GM12873 (cell line): ENCODE results near the gene ZMYM2.

ENCODE experiments used
- TF ChIP-seq, protein P1 (sequence below): IDR thresholded peaks from 2 replicates; pipeline ENCODE4 v1.5.1; 2012; ENCODE audit warnings: low read depth, mild to moderate bottlenecking, moderate library complexity, low read length, control low read depth; ENCODE audit not compliant: insufficient read depth; ENCODE audit errors: missing control alignments

The ZMYM2 gene

DNA sequence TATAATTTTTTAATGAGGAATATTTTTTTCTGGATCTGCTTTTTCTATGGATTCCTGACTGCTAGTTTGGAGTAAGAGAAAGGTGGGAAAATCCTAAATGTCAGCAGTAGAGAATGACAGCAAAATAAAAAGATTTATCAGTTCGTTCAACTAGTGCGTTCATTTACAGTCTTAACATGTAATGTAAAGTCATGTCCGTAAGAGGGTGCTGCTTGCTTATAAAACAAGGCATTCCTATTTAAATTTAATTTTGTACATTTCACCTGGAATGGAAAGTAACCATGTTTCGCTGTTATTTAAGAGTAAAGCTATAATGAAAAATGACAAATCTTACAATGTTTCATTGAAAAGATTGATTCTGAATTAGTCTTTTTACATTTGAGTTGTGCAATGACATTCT lies 76.6 kb downstream of the ZMYM2 start:
- TF ChIP-seq, protein P1, sequence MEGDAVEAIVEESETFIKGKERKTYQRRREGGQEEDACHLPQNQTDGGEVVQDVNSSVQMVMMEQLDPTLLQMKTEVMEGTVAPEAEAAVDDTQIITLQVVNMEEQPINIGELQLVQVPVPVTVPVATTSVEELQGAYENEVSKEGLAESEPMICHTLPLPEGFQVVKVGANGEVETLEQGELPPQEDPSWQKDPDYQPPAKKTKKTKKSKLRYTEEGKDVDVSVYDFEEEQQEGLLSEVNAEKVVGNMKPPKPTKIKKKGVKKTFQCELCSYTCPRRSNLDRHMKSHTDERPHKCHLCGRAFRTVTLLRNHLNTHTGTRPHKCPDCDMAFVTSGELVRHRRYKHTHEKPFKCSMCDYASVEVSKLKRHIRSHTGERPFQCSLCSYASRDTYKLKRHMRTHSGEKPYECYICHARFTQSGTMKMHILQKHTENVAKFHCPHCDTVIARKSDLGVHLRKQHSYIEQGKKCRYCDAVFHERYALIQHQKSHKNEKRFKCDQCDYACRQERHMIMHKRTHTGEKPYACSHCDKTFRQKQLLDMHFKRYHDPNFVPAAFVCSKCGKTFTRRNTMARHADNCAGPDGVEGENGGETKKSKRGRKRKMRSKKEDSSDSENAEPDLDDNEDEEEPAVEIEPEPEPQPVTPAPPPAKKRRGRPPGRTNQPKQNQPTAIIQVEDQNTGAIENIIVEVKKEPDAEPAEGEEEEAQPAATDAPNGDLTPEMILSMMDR, result no peak

DNA sequence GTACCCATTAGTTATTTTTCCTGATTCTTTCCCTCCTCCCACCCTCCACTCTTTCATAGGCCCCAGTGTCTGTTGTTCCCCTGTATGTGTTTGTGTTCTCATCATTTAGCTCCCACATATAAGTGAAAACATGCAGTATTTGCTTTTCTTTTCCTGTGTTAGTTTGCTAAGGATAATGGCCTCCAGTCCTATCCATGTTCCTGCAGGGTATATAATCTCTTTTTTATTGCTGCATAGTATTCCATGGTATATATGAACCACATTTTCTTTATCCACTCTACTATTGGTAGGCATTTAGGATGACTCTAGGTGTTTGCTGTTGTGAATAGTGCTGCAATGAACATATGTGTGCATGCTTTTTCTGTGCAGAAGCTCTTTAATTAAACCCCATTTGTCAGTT lies 79.4 kb downstream of the ZMYM2 start:
- TF ChIP-seq, protein P1, result no peak

DNA sequence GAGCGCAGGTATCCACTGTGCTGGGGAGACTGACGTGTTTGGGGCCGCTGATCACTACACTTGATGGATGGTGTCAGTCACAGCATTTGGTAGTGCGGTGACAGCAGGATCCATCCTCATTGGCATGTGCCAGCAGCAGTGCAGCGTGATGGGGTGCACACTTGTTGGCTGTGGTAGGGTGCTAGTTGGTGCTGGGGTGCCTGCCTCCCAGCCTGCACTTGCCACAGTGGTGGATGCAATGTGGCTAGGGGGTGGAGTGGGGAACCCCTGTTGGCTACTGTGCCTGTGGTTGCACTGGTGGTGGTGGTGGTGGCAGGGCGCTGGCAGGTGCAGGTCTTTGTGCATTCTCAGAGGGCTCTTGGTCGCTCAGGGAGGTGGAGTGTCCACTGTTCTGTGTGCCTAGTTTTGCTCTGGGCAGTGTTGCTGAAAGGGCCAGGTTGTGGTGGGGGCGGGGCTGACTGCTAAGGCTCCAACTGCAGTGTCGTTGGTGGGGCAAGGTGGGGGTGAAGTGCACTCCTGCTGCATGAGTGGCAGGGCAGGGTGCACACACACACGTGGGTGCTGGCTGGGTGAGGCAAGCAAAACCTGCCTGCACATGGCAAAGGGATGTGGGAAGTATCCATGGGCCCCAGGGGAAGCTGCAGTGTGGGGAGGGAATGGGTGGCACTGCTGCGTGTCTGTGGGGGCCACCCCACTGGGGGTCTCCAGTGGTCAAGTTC lies 84.8 kb downstream of the ZMYM2 start:
- TF ChIP-seq, protein P1, result no peak

DNA sequence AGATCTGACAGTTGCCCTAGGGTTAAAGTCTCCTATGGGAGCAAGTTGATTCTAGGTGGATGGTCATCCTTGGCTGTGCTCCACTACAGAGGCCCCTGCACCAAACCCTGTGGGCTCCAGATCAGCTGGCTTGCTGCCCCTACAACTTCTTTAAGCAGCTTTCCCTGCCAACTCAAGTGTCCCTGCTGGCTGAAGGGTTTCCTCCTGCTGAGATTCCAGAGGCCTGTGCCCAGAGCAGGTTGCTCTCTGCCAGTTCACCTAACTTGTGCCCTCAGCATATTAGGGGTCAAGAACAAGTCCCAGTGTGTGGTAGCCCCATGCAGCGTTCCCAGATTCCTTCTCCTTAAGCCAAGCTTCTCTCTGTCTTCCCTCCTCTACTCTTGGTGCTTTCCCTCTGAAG lies 85.6 kb downstream of the ZMYM2 start:
- TF ChIP-seq, protein P1, result no peak

DNA sequence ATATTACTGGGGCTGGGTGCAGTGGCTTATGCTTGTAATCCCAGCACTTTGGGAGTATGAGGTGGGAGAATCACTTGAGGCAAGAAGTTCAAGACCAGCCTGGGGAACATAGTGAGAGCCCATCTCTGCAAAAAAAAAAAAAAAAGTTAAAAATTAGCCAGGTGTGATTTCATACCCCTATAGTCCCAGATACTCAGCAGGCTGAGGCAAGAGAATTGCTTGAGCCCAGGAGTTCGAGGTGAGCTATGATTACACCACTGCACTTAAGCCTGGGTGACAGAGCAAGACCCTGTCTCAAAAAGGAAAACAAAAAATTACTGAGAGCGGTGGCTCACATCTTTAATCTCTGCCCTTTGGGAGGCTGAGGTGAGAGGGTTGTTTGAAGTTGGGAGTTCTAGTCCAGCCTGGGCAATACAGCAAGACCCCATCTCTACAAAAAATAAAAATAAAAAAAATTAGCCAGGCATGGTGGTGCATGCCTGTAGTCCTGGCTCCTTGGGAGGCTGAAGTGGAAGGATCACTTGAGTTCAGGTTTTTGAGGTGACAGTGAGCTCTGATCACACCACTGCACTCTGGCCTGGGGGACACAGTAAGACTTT lies 87.5 kb downstream of the ZMYM2 start:
- TF ChIP-seq, protein P1, result no peak

DNA sequence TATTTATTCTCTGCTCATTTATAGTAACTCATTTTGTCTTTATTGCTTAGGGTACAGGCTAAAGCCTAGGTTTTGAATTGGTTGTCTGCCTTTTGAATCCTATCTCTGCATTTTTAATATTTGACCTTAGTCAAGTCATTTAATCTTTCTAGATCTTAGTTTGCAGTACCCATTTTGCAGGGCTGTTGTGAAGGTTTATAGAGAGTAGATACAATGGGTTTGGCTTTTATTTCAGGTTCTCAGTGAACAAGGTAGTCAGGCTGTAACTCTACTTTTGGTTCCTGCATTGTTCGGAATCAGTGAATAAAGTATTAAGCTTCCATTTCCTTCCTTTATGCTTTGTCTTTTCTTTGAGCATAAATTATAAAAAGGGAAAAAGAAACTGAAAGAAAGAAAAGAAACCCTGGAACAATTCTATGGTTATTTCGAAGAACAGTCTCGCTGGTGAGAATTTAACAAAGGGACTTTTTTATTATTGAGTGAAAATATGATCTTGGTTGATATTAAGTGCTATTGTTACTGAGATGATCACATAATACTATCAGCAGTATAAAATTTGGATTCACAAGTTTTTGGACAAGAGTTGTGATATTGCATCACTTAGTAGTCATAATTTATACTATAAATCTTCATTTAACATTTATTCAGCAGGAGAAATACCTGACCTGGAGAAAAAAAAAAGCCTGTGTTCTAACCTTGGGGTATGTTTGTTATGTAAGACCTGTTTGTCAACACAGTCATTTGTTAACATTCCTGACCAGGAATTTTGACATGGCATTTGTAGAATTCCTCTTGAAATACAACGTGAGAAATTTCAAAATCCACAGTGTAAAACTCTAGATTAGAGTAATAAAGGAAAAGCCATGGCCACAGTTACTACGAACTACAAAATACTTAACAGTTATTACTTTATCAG lies 91.3 kb downstream of the ZMYM2 start:
- TF ChIP-seq, protein P1, result no peak

DNA sequence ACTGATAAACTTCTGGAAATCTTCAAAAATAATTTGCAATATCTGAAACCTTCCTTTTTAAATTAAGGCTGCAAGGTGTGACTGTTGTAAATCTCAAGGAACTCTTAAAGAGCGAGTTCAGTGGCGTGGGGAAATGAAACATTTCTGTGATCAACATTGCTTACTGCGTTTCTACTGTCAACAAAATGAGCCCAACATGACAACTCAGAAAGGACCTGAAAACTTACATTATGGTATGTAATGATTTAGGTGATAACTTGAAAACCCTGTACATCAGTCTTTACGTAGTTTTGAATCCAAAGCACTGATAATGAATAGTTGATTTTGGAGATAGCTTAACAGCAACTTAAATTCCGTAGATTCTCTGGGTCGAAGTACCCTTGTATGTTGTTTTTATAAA lies 92.8 kb downstream of the ZMYM2 start:
- TF ChIP-seq, protein P1, result no peak
